ENCODE results near the gene RERE. TPM values are rescaled to one million over a fixed set of nuclear protein-coding genes. Genes with fewer than 3 reads are reported as not detected.

The RERE gene
- total and polyA plus RNA-seq, 2 donors (not counting 3 experiments of a cell fraction or from before 2014, with no cell fraction given) = 14.1 to 113 TPM

DNA sequence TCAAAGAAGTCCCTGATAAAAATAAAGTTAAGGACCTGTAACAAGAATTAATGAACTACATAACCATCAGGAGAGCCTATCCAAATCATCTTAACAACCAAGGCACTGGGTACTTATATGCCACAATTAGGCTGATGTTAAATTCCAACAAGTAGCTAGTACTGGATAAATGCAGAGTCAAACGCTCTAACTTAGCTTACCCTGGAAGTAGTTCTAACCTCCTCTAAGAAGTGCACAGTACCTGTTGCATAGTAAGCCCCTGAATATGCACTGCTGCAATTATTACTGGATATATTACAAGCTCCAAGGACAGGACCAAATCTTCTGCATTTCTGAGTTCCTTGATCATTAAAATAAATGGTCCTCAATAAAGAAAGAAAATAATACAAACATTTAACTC lies 125.8 kb downstream of the RERE start:
- CTCF ChIA-PET = interaction anchor here (0.7 to 1.0 kb wide), 2 partner anchors 20 to 35 kb away, joined by 3 read pairs; no protein-coding TSS in a partner anchor
- Histone ChIP-seq H3K4me3 (replicated peaks in 1 of 3; ENCODE audit: insufficient read depth in 1 of 3, low read depth in 1 of 3, low read length in 3 of 3) (no peak overlapping the region), H3K27me3 (ENCODE audit: control insufficient read depth in 2 of 2, insufficient read depth in 2 of 2, low read length in 2 of 2) (no peaks in the 10 kb centered on the region), H3K4me2 (ENCODE audit: insufficient read depth, low read length) (no peak overlapping the region), H3K9ac (replicated peaks; ENCODE audit: extremely low read depth, insufficient read depth, low read length) (no peak overlapping the region), H3K27ac (ENCODE audit: insufficient read depth, low read depth, low read length) (no peak overlapping the region), H3K36me3 (ENCODE audit: control insufficient read depth in 2 of 2, extremely low read depth in 1 of 2, insufficient read depth in 2 of 2, low read length in 2 of 2) (no peaks in the 10 kb centered on the region), H3K79me2 (ENCODE audit: control insufficient read depth, insufficient read depth, low read length) (peaks cover 80% of the 10 kb centered on the region), H3K9me3 (replicated peaks; ENCODE audit: control insufficient read depth, insufficient read depth, low read length) (no peaks in the 10 kb centered on the region), H3K4me1 (ENCODE audit: control insufficient read depth, extremely low read depth, insufficient read depth, low read length) (peaks cover 14% of the 10 kb centered on the region), H4K20me1 (replicated peaks; ENCODE audit: control insufficient read depth, extremely low read depth, insufficient read depth, low read length) (peaks cover 6% of the 10 kb centered on the region), H2AFZ (ENCODE audit: low read depth, low read length) (no peak overlapping the region), H3K9me1 (replicated peaks; ENCODE audit: control insufficient read depth, extremely low read depth, insufficient read depth, low read length) (no peaks in the 10 kb centered on the region)
- POLR2A ChIA-PET = no interaction called here
- dilution Hi-C loops (cut with MboI; ENCODE audit: extremely low pct_ligation_motif_present, low sequenced_read_pairs) (no loop called here), intact Hi-C loops (cut with micrococcal nuclease) (no loop called here)
- TF ChIP-seq POLR2AphosphoS5 (IDR thresholded peaks at IDR 0.05; ENCODE audit: insufficient read depth, low read depth, low read length) = no peak
- DNase-seq (ENCODE audit: low read depth, low spot score) = no peak
- FAIRE-seq = no peak
- no TSS peak for BruUV-seq (replicated peaks)

DNA sequence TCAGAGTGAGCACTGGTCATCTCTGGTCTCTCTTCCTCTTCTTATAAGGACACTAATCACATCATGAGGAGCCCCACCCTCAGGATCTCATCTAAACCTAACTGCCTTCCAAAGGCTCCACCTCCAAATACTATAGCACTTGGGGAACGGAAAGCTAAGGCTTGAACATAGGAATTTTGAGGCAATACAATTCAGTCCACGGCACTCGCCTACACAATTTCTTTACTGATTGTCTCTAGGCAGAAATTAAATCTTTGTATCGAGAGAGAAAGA lies 127.3 kb downstream of the RERE start:
- H3K79me2 ChIP-seq (ENCODE audit: control insufficient read depth, insufficient read depth, low read length) = peaks cover 81% of the 10 kb centered on the region
- no peak for DNase-seq (ENCODE audit: low read depth, low spot score)
- no peak overlapping the region for H2AFZ ChIP-seq (ENCODE audit: low read depth, low read length)
- no peak overlapping the region for H3K4me3 ChIP-seq (replicated peaks in 1 of 3; ENCODE audit: insufficient read depth in 1 of 3, low read depth in 1 of 3, low read length in 3 of 3)
- peaks cover 6% of the 10 kb centered on the region for H4K20me1 ChIP-seq (replicated peaks; ENCODE audit: control insufficient read depth, extremely low read depth, insufficient read depth, low read length)
- dilution Hi-C loops (cut with MboI; ENCODE audit: extremely low pct_ligation_motif_present, low sequenced_read_pairs) (no loop called here), intact Hi-C loops (cut with micrococcal nuclease) (no loop called here)
- H3K9ac ChIP-seq (replicated peaks; ENCODE audit: extremely low read depth, insufficient read depth, low read length) = no peak overlapping the region
- no peaks in the 10 kb centered on the region for H3K9me1 ChIP-seq (replicated peaks; ENCODE audit: control insufficient read depth, extremely low read depth, insufficient read depth, low read length)
- POLR2A ChIA-PET = no interaction called here
- H3K27me3 ChIP-seq (ENCODE audit: control insufficient read depth in 2 of 2, insufficient read depth in 2 of 2, low read length in 2 of 2) = no peaks in the 10 kb centered on the region
- FAIRE-seq = no peak
- TF ChIP-seq POLR2AphosphoS5 (IDR thresholded peaks at IDR 0.05; ENCODE audit: insufficient read depth, low read depth, low read length) (no peak), GATA2 (IDR thresholded peaks at IDR 0.05; ENCODE audit: insufficient read depth, insufficient read length, low read depth, low read length) (no peak), EZH2 (IDR thresholded peaks at IDR 0.05; ENCODE audit: borderline replicate concordance, low read depth, low read length, severe bottlenecking) (no peak), MYC (IDR thresholded peaks at IDR 0.05; ENCODE audit: low read depth, low read length) (no peak), FOS (IDR thresholded peaks at IDR 0.05; ENCODE audit: borderline replicate concordance, insufficient read depth, low read length) (no peak), JUN (IDR thresholded peaks at IDR 0.05; ENCODE audit: borderline replicate concordance, insufficient read depth, insufficient read length, low read depth) (no peak), POLR2A (IDR thresholded peaks at IDR 0.05; ENCODE audit: low read depth, low read length) (no peak)
- TF ChIP-seq, protein P1, sequence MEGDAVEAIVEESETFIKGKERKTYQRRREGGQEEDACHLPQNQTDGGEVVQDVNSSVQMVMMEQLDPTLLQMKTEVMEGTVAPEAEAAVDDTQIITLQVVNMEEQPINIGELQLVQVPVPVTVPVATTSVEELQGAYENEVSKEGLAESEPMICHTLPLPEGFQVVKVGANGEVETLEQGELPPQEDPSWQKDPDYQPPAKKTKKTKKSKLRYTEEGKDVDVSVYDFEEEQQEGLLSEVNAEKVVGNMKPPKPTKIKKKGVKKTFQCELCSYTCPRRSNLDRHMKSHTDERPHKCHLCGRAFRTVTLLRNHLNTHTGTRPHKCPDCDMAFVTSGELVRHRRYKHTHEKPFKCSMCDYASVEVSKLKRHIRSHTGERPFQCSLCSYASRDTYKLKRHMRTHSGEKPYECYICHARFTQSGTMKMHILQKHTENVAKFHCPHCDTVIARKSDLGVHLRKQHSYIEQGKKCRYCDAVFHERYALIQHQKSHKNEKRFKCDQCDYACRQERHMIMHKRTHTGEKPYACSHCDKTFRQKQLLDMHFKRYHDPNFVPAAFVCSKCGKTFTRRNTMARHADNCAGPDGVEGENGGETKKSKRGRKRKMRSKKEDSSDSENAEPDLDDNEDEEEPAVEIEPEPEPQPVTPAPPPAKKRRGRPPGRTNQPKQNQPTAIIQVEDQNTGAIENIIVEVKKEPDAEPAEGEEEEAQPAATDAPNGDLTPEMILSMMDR (IDR thresholded peaks at IDR 0.05; ENCODE audit: extremely low read depth in 1 of 2, insufficient read depth in 1 of 2, low read depth in 1 of 2, low read length in 2 of 2) = no peak
- TF ChIP-seq, protein P2, sequence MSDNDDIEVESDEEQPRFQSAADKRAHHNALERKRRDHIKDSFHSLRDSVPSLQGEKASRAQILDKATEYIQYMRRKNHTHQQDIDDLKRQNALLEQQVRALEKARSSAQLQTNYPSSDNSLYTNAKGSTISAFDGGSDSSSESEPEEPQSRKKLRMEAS (IDR thresholded peaks at IDR 0.05; ENCODE audit: insufficient read depth, insufficient read length) = no peak
- CTCF ChIA-PET = interaction anchor here (1.0 to 1.5 kb wide), 3 partner anchors 19 to 94 kb away, joined by 3 to 4 read pairs (median 3); no protein-coding TSS in a partner anchor
- no peaks in the 10 kb centered on the region for H3K36me3 ChIP-seq (ENCODE audit: control insufficient read depth in 2 of 2, extremely low read depth in 1 of 2, insufficient read depth in 2 of 2, low read length in 2 of 2)
- no peaks in the 10 kb centered on the region for H3K9me3 ChIP-seq (replicated peaks; ENCODE audit: control insufficient read depth, insufficient read depth, low read length)
- H3K4me1 ChIP-seq (ENCODE audit: control insufficient read depth, extremely low read depth, insufficient read depth, low read length) = peaks cover 16% of the 10 kb centered on the region
- no TSS peak for BruUV-seq (replicated peaks)
- H3K27ac ChIP-seq (ENCODE audit: insufficient read depth, low read depth, low read length) = no peak overlapping the region
- H3K4me2 ChIP-seq (ENCODE audit: insufficient read depth, low read length) = no peak overlapping the region
